IPS DF 6.9 (cell line): ENCODE results near the gene RCAN3.
"Not testable (repeated sequence)": the region's sequence is repeated elsewhere in the genome, so short reads cannot be mapped to it uniquely, and the experiment has no call there.

Source experiments
- DNase-seq: peaks from one replicate; pipeline ENCODE4 v3.0.0-alpha.2; 2013; ENCODE audit warnings: low read depth, low spot score
- H3K27ac ChIP-seq: one replicate; pipeline ENCODE4 v1.5.1; 2013; ENCODE audit warnings: low read length, control low read depth
- H3K27me3 ChIP-seq: 2 replicates; pipeline ENCODE4 v1.6.1; 2013; ENCODE audit warnings: mild to moderate bottlenecking, low read length; ENCODE audit not compliant: control insufficient read depth, insufficient read depth
- H3K36me3 ChIP-seq: 2 replicates; pipeline ENCODE4 v1.6.1; 2013; ENCODE audit warnings: low read length; ENCODE audit not compliant: control insufficient read depth, insufficient read depth
- H3K4me1 ChIP-seq: 2 replicates; pipeline ENCODE4 v1.6.1; 2013; ENCODE audit warnings: low read length; ENCODE audit not compliant: control insufficient read depth, insufficient read depth
- H3K4me3 ChIP-seq: 2 replicates; pipeline ENCODE4 v1.5.1; 2013; ENCODE audit warnings: mild to moderate bottlenecking, low read length
- H3K9me3 ChIP-seq: 2 replicates; pipeline ENCODE4 v1.6.1; 2013; ENCODE audit warnings: low read length, inconsistent platforms; ENCODE audit not compliant: control insufficient read depth, insufficient read depth
- WGBS: extraction: QIAGEN DNeasy Blood & Tissue Kit; methylation state at CpG from one replicate; pipeline ENCODE4 v1.1.7; 2013; ENCODE audit warnings: mixed read lengths, missing lambda C conversion rate; ENCODE audit not compliant: insufficient read length, insufficient coverage; 5-methylcytosine and 5-hydroxymethylcytosine counted together

RCAN3 gene

DNA sequence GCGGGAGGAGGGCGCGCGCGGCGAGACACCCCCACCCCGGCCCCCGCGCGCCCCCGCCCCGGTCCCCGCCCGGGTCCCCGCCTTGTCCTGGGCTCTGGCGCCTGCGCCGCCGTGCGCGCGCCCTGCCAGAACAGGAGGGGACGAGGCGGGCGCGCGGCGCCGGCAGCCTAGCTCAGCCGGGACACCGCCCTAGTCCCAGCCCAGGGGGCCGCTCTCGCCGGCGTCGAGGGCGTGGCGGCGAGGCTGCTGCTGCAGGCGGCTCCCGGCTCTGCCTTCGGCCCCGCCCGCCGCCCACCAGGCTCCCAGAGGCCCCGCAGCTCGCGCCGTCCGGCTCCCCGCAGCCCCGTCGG lies at the start of gene RCAN3:
RCAN3 (plus strand) TSS at position 128 of the 350 bp plus-strand sequence. CDS start 11,537 bp downstream, outside the sequence.
- H3K4me1 ChIP-seq = peaks cover 5% of the 10 kb centered on the region
- H3K9me3 ChIP-seq = no peaks in the 10 kb centered on the region
- peak; percentile 67 for DNase-seq
- peak within 1 kb of the TSS; percentile 88 for H3K4me3 ChIP-seq
- no peak within 1 kb of the TSS for H3K27ac ChIP-seq
- no peaks in the 10 kb centered on the region for H3K27me3 ChIP-seq
- H3K36me3 ChIP-seq = no peaks in the 10 kb centered on the region
- WGBS = no CpG with 5 or more reads among the region's 53 CpGs

- Histone ChIP-seq H3K36me3 (no peaks in the 10 kb centered on the region), H3K27ac (no peak overlapping the region), H3K9me3 (no peaks in the 10 kb centered on the region), H3K27me3 (no peaks in the 10 kb centered on the region), H3K4me3 (no peak overlapping the region), H3K4me1 (no peaks in the 10 kb centered on the region)
- no CpG with 5 or more reads among the region's 8 CpGs for WGBS
- DNase-seq = no peak
Measured at GRCh38 chr1:24452922-24453485, 49.6 kb upstream of the RCAN3 start.

DNA sequence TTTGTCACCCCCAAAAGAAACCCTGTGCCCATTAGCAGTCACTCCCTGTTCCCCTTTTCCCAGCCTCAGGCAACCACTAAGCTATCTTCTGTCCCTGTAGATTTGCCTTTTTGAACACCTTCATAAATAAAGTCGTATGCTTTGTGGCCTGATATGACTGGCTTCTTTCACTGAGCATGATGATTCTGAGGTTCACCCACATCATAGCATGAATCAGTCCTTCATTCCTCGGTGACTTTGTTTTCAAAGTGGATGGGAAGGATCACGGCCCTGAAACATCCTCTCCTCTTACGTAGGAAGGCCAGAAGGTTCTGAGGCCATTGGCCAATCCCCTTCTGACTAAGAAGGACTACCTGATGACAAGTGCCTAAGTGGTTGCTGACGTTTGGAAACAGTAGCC lies 48.0 kb upstream of the RCAN3 start:
- DNase-seq = no peak
- H3K4me1 ChIP-seq = no peaks in the 10 kb centered on the region
- no peak overlapping the region for H3K4me3 ChIP-seq
- WGBS = no CpG with 5 or more reads among the region's 5 CpGs
- no peaks in the 10 kb centered on the region for H3K9me3 ChIP-seq
- peaks cover 2% of the 10 kb centered on the region; the same call in 1 of the 2 replicates for H3K36me3 ChIP-seq
- H3K27ac ChIP-seq = no peak overlapping the region
- H3K27me3 ChIP-seq = no peaks in the 10 kb centered on the region

DNA sequence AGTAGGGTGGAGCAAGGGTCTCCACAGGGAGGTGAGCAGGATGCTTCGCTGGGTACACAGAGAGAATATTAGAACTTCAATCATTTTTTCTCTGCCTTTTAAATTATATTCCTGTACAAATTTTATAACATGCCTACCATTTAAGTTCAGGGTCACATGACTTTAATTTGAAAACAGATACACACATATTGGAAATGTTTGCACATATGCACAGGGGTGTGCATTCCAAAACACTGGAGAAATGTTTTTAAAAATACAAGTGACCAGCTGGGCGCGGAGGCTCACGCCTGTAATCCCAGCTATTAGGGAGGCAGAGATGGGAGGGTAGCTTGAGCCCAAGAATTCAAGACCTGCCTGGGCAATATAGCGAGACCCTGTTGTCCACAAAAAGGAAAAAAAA lies 47.4 kb upstream of the RCAN3 start:
- peaks cover 2% of the 10 kb centered on the region; the same call in 1 of the 2 replicates for H3K36me3 ChIP-seq
- no peaks in the 10 kb centered on the region for H3K4me1 ChIP-seq
- no peaks in the 10 kb centered on the region for H3K9me3 ChIP-seq
- no CpG with 5 or more reads among the region's 5 CpGs for WGBS
- DNase-seq = no peak
- no peaks in the 10 kb centered on the region for H3K27me3 ChIP-seq
- no peak overlapping the region for H3K4me3 ChIP-seq
- no peak overlapping the region for H3K27ac ChIP-seq

DNA sequence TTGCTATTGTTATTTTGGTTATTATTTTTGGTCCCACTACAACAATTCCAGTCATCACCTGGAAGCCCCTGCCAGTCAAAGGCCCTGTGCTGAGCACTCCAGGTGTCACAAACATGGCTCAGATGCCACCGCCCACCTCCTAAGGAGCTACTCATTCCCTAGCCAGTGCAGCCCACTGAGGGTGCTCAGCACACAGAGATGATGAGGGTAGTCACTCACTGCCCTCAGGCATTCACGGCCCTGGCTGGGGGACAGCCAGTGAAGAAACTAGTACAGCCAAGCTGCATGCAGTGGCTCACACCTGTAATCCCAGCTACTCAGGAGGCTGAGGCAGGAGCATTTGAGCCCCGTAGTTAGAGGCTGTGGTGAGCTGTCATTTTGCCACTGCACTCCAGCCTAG lies 44.8 kb upstream of the RCAN3 start:
- WGBS = no CpG with 5 or more reads among the region's 3 CpGs
- H3K27me3 ChIP-seq = no peaks in the 10 kb centered on the region
- no peaks in the 10 kb centered on the region for H3K9me3 ChIP-seq
- no peak overlapping the region for H3K27ac ChIP-seq
- peaks cover 2% of the 10 kb centered on the region; the same call in 1 of the 2 replicates for H3K36me3 ChIP-seq
- H3K4me1 ChIP-seq = no peaks in the 10 kb centered on the region
- no peak overlapping the region for H3K4me3 ChIP-seq
- no peak for DNase-seq

GRCh38 chr1:24459551-24460266 lies 42.9 kb upstream of the RCAN3 start:
- Histone ChIP-seq H3K27me3 (no peaks in the 10 kb centered on the region), H3K4me1 (no peaks in the 10 kb centered on the region), H3K36me3 (peaks cover 2% of the 10 kb centered on the region; the same call in 1 of the 2 replicates), H3K27ac (no peak overlapping the region), H3K9me3 (no peaks in the 10 kb centered on the region), H3K4me3 (no peak overlapping the region)
- DNase-seq = no peak
- no CpG with 5 or more reads among the region's 6 CpGs for WGBS

GRCh38 chr1:24462128-24462527 lies 40.5 kb upstream of the RCAN3 start:
- DNase-seq, H3K27me3 ChIP-seq, H3K4me3 ChIP-seq, H3K4me1 ChIP-seq, H3K27ac ChIP-seq, H3K9me3 ChIP-seq, H3K36me3 ChIP-seq: not testable (repeated sequence)
- WGBS = no CpG with 5 or more reads among the region's 4 CpGs

DNA sequence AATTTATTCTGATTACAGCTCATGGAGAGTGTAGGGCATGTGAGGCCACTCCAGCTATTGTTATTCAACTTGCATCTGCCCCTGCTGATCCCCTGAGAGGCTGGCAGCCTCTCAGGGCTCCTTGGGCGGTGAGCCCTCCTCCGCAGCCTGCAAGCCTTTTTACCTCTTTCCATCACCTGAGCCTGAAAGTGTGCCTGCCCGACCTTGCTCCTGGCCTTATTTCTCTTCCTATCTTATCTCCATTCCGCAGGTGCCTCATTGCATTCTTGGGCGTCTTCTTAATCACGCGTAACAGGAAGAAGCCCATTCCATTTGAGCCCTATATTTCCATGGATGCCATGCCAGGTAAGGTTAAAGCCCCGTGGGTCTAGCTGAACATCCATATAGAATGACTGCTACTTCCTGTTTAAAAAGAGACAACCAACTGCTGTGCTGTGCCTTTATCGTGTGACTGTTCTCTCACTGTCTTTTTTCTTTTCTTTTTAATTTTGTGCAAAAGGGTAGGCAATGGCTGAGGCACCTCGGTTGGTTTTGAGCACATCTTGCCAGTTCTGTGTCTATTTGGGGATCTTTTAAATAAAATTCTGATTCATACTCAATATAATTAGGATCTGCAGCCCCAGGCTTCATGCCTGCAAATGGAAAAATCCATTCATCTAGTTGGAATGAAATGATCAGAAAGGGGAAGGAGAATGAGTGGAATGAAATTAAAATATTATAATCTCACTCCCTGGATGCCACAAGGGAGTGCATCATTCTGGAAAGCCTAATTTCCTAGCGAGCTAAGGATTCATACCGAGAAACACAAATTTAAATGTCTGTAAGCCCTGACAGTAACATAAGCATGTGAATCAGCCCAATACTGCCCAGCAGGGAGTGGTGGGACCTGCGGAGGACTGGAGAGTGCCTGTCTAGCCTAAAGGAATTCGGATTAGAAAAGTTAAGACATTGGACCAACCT lies 38.6 kb upstream of the RCAN3 start:
- Histone ChIP-seq H3K4me3 (no peak overlapping the region), H3K27me3 (no peaks in the 10 kb centered on the region), H3K36me3 (peaks cover 2% of the 10 kb centered on the region; the same call in 1 of the 2 replicates), H3K27ac (peak overlapping the region; percentile 10), H3K4me1 (peaks cover 3% of the 10 kb centered on the region; the same call in 1 of the 2 replicates), H3K9me3 (no peaks in the 10 kb centered on the region)
- WGBS = no CpG with 5 or more reads among the region's 14 CpGs
- DNase-seq = peak; percentile 37

DNA sequence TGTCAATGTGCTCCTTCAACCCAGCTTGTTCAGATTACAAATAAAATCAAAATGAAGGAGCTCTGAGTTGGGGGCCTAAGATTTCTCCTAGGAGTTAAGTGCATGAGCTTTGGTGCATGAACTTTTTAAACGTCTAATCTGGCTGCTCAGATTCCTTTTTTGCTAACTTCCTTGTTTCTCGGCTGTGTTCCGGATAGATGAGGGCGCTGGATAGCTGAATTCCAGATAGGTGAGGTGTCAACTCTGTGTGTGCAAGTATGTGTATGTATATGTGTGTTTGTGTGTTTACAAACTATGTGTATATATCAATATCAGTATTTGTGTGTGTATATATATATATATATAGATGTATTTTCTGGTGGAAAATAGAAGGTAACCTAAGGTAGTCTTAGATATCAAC lies 37.5 kb upstream of the RCAN3 start:
- Histone ChIP-seq H3K27ac (no peak overlapping the region), H3K36me3 (no peaks in the 10 kb centered on the region), H3K27me3 (no peaks in the 10 kb centered on the region), H3K4me3 (no peak overlapping the region), H3K4me1 (peaks cover 3% of the 10 kb centered on the region; the same call in 1 of the 2 replicates), H3K9me3 (no peaks in the 10 kb centered on the region)
- no CpG with 5 or more reads among the region's 4 CpGs for WGBS
- DNase-seq = no peak

GRCh38 chr1:24465638-24466037 lies 37.0 kb upstream of the RCAN3 start:
- Histone ChIP-seq H3K36me3 (no peaks in the 10 kb centered on the region), H3K9me3 (no peaks in the 10 kb centered on the region), H3K4me1 (peaks cover 3% of the 10 kb centered on the region; the same call in 1 of the 2 replicates), H3K27ac (no peak overlapping the region), H3K27me3 (no peaks in the 10 kb centered on the region), H3K4me3 (no peak overlapping the region)
- no peak for DNase-seq
- no CpG with 5 or more reads among the region's 2 CpGs for WGBS
